Endodermal cell (in vitro differentiated cells): Measurements from ENCODE around the gene SDE2. TPM values are rescaled to one million over a fixed set of nuclear protein-coding genes. Genes with fewer than 3 reads are reported as not detected.
"Not testable (repeated sequence)": the region's sequence is repeated elsewhere in the genome, so short reads cannot be mapped to it uniquely, and the experiment has no call there.

Experiments
- DNase-seq: peaks from one replicate; pipeline ENCODE4 v3.0.0-alpha.2; 2017
- H3K27ac ChIP-seq: 2 replicates; pipeline ENCODE4 v1.5.1; 2013; ENCODE audit warnings: mild to moderate bottlenecking, low read depth, low read length, moderate library complexity
- H3K27me3 ChIP-seq: 2 replicates; pipeline ENCODE4 v1.6.1; 2013; ENCODE audit warnings: mild to moderate bottlenecking, low read length, moderate library complexity; ENCODE audit not compliant: insufficient read depth, control insufficient read depth, poor library complexity, severe bottlenecking
- H3K36me3 ChIP-seq: 2 replicates; pipeline ENCODE4 v1.7.0; 2013; ENCODE audit warnings: mild to moderate bottlenecking, low read length, moderate library complexity; ENCODE audit not compliant: control insufficient read depth, insufficient read depth
- H3K4me1 ChIP-seq: one replicate; pipeline ENCODE4 v1.7.0; 2013; ENCODE audit warnings: low read length; ENCODE audit not compliant: control insufficient read depth, insufficient read depth
- H3K4me3 ChIP-seq: 2 replicates; pipeline ENCODE4 v1.5.1; 2013; ENCODE audit warnings: mild to moderate bottlenecking, low read length, moderate library complexity
- H3K9ac ChIP-seq: 2 replicates; pipeline ENCODE4 v1.6.1; 2013; ENCODE audit warnings: mild to moderate bottlenecking, low read length, moderate library complexity; ENCODE audit not compliant: poor library complexity, severe bottlenecking; ENCODE audit errors: extremely low read depth
- H3K9me3 ChIP-seq: 2 replicates; pipeline ENCODE4 v1.6.1; 2013; ENCODE audit warnings: mild to moderate bottlenecking, low read length, moderate library complexity; ENCODE audit not compliant: control insufficient read depth
- H3K27ac Mint-ChIP-seq: 2 replicates; pipeline ENCODE4 v1.8.0; 2020; ENCODE audit warnings: mixed read lengths
- H3K27me3 Mint-ChIP-seq: 2 replicates; pipeline ENCODE4 v1.8.0; 2021; ENCODE audit warnings: mild to moderate bottlenecking, mixed read lengths; ENCODE audit not compliant: insufficient read depth
- H3K36me3 Mint-ChIP-seq: 2 replicates; pipeline ENCODE4 v1.8.0; 2020; ENCODE audit warnings: low read depth, mixed read lengths
- H3K4me1 Mint-ChIP-seq: 2 replicates; pipeline ENCODE4 v1.8.0; 2020; ENCODE audit warnings: mixed read lengths
- H3K4me3 Mint-ChIP-seq: 2 replicates; pipeline ENCODE4 v1.8.0; 2020; ENCODE audit warnings: mild to moderate bottlenecking, moderate library complexity, mixed read lengths
- H3K9me3 Mint-ChIP-seq: 2 replicates; pipeline ENCODE4 v1.8.0; 2020; ENCODE audit warnings: mild to moderate bottlenecking, mixed read lengths
- CTCF ChIP-seq: fragments of 200-600 bp; sonication (generic); conservative IDR thresholded peaks from 2 replicates; pipeline ENCODE4 v1.5.0; 2021; ENCODE audit warnings: antibody characterized with exemption, mild to moderate bottlenecking
- WGBS, 2 experiments: methylation state at CpG; one replicate each; pipeline versions ENCODE4 v1.1.5 to v1.1.7; 2013; ENCODE audit warnings: missing lambda C conversion rate in 2 of 2, mixed read lengths in 1 of 2; ENCODE audit not compliant: insufficient coverage in 1 of 2, insufficient read length in 1 of 2; 5-methylcytosine and 5-hydroxymethylcytosine counted together
- total RNA-seq, 2 donors: library from RNA; stranded (reverse); fragmentation: NEBNext Ultra II Directional in 1 of 2; extraction: Animal tissue kit (Norgen Biotek cat#: 25700) in 1 of 2; gene quantifications; 2 replicates in 1 of 2; 3 replicates in 1 of 2; pipeline ENCODE4 v1.2.1, GENCODE V29; 2021

The SDE2 gene
- total RNA-seq, 2 donors from 2014 or later, result 19.0 to 21.6 TPM

- Mint-ChIP-seq H3K27ac (peak overlapping the region; percentile 87), H3K36me3 (peaks cover 12% of the 10 kb centered on the region), H3K9me3 (no peaks in the 10 kb centered on the region), H3K27me3 (no peaks in the 10 kb centered on the region), H3K4me3 (peak overlapping the region; percentile 69), H3K4me1 (peaks cover 37% of the 10 kb centered on the region)
- Histone ChIP-seq H3K27ac (peak overlapping the region; percentile 3), H3K27me3 (no peaks in the 10 kb centered on the region), H3K4me1 (peaks cover 23% of the 10 kb centered on the region), H3K9ac (peak overlapping the region; percentile 96), H3K9me3 (no peaks in the 10 kb centered on the region), H3K36me3 (peaks cover 39% of the 10 kb centered on the region), H3K4me3 (peak overlapping the region; percentile 88)
- WGBS, 2 experiments, result 81 to 92% methylated on average over 17 to 25 of the region's 25 CpGs
- TF ChIP-seq CTCF, result no peak
- peak; percentile 69 for DNase-seq
Measured at GRCh38 chr1:225940385-225941151, 58.6 kb downstream of the SDE2 start.

GRCh38 chr1:225939939-225940310, 59.2 kb downstream of the SDE2 start:
- not testable (repeated sequence) for H3K27me3 Mint-ChIP-seq, DNase-seq, H3K27me3 ChIP-seq, H3K9me3 Mint-ChIP-seq, H3K27ac ChIP-seq, H3K9me3 ChIP-seq
- H3K9ac ChIP-seq, result peak overlapping the region; percentile 96
- peaks cover 18% of the 10 kb centered on the region for H3K4me1 ChIP-seq
- Mint-ChIP-seq H3K36me3 (peaks cover 12% of the 10 kb centered on the region), H3K27ac (peak overlapping the region; percentile 87), H3K4me1 (peaks cover 30% of the 10 kb centered on the region), H3K4me3 (peak overlapping the region; percentile 69)
- H3K36me3 ChIP-seq, result peaks cover 39% of the 10 kb centered on the region
- 56 to 93% methylated on average over 3 to 8 of the region's 8 CpGs for WGBS, 2 experiments
- H3K4me3 ChIP-seq, result peak overlapping the region; percentile 88

GRCh38 chr1:225939097-225939938, 59.8 kb downstream of the SDE2 start:
- not testable (repeated sequence) for H3K27me3 ChIP-seq
- H3K36me3 Mint-ChIP-seq, result peaks cover 12% of the 10 kb centered on the region
- peak; percentile 89 for DNase-seq

More at GRCh38 chr1:225939097-225939938, 59.8 kb downstream of the SDE2 start:
- peak overlapping the region; percentile 96 for H3K9ac ChIP-seq
- peaks cover 12% of the 10 kb centered on the region for H3K4me1 ChIP-seq
- WGBS, 2 experiments, result 43 to 98% methylated on average over 6 to 42 of the region's 69 CpGs
- peak overlapping the region; percentile 26 for H3K27ac Mint-ChIP-seq
- not testable (repeated sequence) for H3K27me3 Mint-ChIP-seq, H3K9me3 ChIP-seq, H3K27ac ChIP-seq, H3K9me3 Mint-ChIP-seq
- peaks cover 25% of the 10 kb centered on the region for H3K4me1 Mint-ChIP-seq
- peak overlapping the region; percentile 69 for H3K4me3 Mint-ChIP-seq
- H3K36me3 ChIP-seq, result peaks cover 39% of the 10 kb centered on the region
- H3K4me3 ChIP-seq, result peak overlapping the region; percentile 88
